Measurements from ENCODE around the gene RUVBL1. TPM values are rescaled to one million over a fixed set of nuclear protein-coding genes. Genes with fewer than 3 reads are reported as not detected.

RUVBL1 gene
- total RNA-seq, 1 donor from 2014 or later, result 47.5 TPM

GRCh38 chr3:128068156-128068620, 55.4 kb downstream of the RUVBL1 start:
- DNase-seq (ENCODE audit: low spot score), result no peak

GRCh38 chr3:128067489-128067888, 56.1 kb downstream of the RUVBL1 start:
- no peak for DNase-seq (ENCODE audit: low spot score)

- no peak for DNase-seq (ENCODE audit: low spot score)
These were observed 56.9 kb downstream of the RUVBL1 start for GRCh38 chr3:128066676-128067075.

GRCh38 chr3:128066114-128066513, 57.5 kb downstream of the RUVBL1 start:
- DNase-seq (ENCODE audit: low spot score), result no peak

- DNase-seq (ENCODE audit: low spot score), result no peak
These were observed 58.6 kb downstream of the RUVBL1 start for GRCh38 chr3:128064962-128065361.

- DNase-seq (ENCODE audit: low spot score), result no peak
These were observed 59.7 kb downstream of the RUVBL1 start for GRCh38 chr3:128063865-128064264.

GRCh38 chr3:128062033-128062745, 61.4 kb downstream of the RUVBL1 start:
- no peak for DNase-seq (ENCODE audit: low spot score)

GRCh38 chr3:128060473-128061381, 62.9 kb downstream of the RUVBL1 start:
- no peak for DNase-seq (ENCODE audit: low spot score)

- DNase-seq (ENCODE audit: low spot score), result no peak
These were observed 67.4 kb downstream of the RUVBL1 start for GRCh38 chr3:128056258-128056657.

- no peak for DNase-seq (ENCODE audit: low spot score)
These were observed 69.2 kb downstream of the RUVBL1 start for GRCh38 chr3:128054367-128054766.

GRCh38 chr3:128053614-128054013, 70.0 kb downstream of the RUVBL1 start:
- DNase-seq (ENCODE audit: low spot score), result no peak

GRCh38 chr3:128052595-128053351, 70.8 kb downstream of the RUVBL1 start:
- DNase-seq (ENCODE audit: low spot score), result no peak

- peak; percentile 96 for DNase-seq (ENCODE audit: low spot score)
These were observed 71.6 kb downstream of the RUVBL1 start, which contains the start of gene SEC61A1 for GRCh38 chr3:128051837-128052594. TSS of gene SEC61A1 (plus strand) at chr3:128052437. CDS start at chr3:128052553, 116 bp downstream.

- no peak for DNase-seq (ENCODE audit: low spot score)
These were observed 72.2 kb downstream of the RUVBL1 start for GRCh38 chr3:128051459-128051836.

GRCh38 chr3:128050597-128050996, 73.0 kb downstream of the RUVBL1 start:
- no peak for DNase-seq (ENCODE audit: low spot score)

- no peak for DNase-seq (ENCODE audit: low spot score)
These were observed 82.3 kb downstream of the RUVBL1 start for GRCh38 chr3:128041344-128041743.

GRCh38 chr3:128040660-128041059, 83.0 kb downstream of the RUVBL1 start:
- no peak for DNase-seq (ENCODE audit: low spot score)

GRCh38 chr3:128040041-128040440, 83.6 kb downstream of the RUVBL1 start:
- DNase-seq (ENCODE audit: low spot score), result no peak

- DNase-seq (ENCODE audit: low spot score), result no peak
These were observed 87.5 kb downstream of the RUVBL1 start for GRCh38 chr3:128036119-128036518.

- DNase-seq (ENCODE audit: low spot score), result no peak
These were observed 90.5 kb downstream of the RUVBL1 start for GRCh38 chr3:128033102-128033501.

Measured in ureter (tissue), 1 donor.